Neural cell (in vitro differentiated cells): ENCODE results near the gene IL36A.

Experiments
- CTCF ChIP-seq: fragments of 450-650 bp; IDR thresholded peaks from 2 replicates; pipeline ENCODE4 v1.5.1; 2014; ENCODE audit warnings: antibody characterized with exemption, mild to moderate bottlenecking, moderate library complexity; ENCODE audit not compliant: poor library complexity, severe bottlenecking
- EP300 ChIP-seq: fragments of 450-650 bp; conservative IDR thresholded peaks from 2 replicates; pipeline ENCODE4 v1.6.1; 2014; ENCODE audit warnings: antibody characterized with exemption, mild to moderate bottlenecking, moderate library complexity; ENCODE audit not compliant: poor library complexity, severe bottlenecking
- EZH2 ChIP-seq: fragments of 200-600, 300-800 bp; shearing (Covaris generic), sonication (generic); IDR thresholded peaks from 2 replicates; pipeline ENCODE4 v1.6.1; 2014; ENCODE audit warnings: antibody characterized with exemption, low read length, borderline replicate concordance, mild to moderate bottlenecking; ENCODE audit not compliant: insufficient read depth, poor library complexity, severe bottlenecking
- MXI1 ChIP-seq: fragments of 450-650 bp; conservative IDR thresholded peaks from 2 replicates; pipeline ENCODE4 v1.6.1; 2014; ENCODE audit warnings: antibody characterized with exemption, mild to moderate bottlenecking; ENCODE audit not compliant: poor library complexity, severe bottlenecking
- POLR2AphosphoS5 ChIP-seq: IDR thresholded peaks from 2 replicates; pipeline ENCODE4 v1.6.1; 2012
- RAD21 ChIP-seq: fragments of 450-650 bp; conservative IDR thresholded peaks from 2 replicates; pipeline ENCODE4 v1.6.1; 2014; ENCODE audit warnings: antibody characterized with exemption, mild to moderate bottlenecking, moderate library complexity
- SMC3 ChIP-seq: fragments of 450-650 bp; conservative IDR thresholded peaks from 2 replicates; pipeline ENCODE4 v1.6.1; 2014; ENCODE audit warnings: antibody characterized with exemption, mild to moderate bottlenecking, moderate library complexity; ENCODE audit not compliant: poor library complexity
- TAF1 ChIP-seq: IDR thresholded peaks from 2 replicates; pipeline ENCODE4 v1.6.1; 2012; ENCODE audit warnings: low read depth
- TF ChIP-seq, protein P1 (sequence below): IDR thresholded peaks from 2 replicates; pipeline ENCODE4 v1.6.1; 2012; ENCODE audit warnings: borderline replicate concordance

DNA sequence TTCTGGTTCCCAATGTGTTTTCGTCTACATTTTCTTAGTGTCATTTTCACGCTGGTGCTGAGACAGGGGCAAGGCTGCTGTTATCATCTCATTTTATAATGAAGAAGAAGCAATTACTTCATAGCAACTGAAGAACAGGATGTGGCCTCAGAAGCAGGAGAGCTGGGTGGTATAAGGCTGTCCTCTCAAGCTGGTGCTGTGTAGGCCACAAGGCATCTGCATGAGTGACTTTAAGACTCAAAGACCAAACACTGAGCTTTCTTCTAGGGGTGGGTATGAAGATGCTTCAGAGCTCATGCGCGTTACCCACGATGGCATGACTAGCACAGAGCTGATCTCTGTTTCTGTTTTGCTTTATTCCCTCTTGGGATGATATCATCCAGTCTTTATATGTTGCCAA lies 20.2 kb upstream of the IL36A start:
- TF ChIP-seq CTCF (no peak), EZH2 (no peak), MXI1 (no peak), RAD21 (no peak), POLR2AphosphoS5 (no peak), SMC3 (no peak), EP300 (no peak), TAF1 (no peak)
- TF ChIP-seq, protein P1, sequence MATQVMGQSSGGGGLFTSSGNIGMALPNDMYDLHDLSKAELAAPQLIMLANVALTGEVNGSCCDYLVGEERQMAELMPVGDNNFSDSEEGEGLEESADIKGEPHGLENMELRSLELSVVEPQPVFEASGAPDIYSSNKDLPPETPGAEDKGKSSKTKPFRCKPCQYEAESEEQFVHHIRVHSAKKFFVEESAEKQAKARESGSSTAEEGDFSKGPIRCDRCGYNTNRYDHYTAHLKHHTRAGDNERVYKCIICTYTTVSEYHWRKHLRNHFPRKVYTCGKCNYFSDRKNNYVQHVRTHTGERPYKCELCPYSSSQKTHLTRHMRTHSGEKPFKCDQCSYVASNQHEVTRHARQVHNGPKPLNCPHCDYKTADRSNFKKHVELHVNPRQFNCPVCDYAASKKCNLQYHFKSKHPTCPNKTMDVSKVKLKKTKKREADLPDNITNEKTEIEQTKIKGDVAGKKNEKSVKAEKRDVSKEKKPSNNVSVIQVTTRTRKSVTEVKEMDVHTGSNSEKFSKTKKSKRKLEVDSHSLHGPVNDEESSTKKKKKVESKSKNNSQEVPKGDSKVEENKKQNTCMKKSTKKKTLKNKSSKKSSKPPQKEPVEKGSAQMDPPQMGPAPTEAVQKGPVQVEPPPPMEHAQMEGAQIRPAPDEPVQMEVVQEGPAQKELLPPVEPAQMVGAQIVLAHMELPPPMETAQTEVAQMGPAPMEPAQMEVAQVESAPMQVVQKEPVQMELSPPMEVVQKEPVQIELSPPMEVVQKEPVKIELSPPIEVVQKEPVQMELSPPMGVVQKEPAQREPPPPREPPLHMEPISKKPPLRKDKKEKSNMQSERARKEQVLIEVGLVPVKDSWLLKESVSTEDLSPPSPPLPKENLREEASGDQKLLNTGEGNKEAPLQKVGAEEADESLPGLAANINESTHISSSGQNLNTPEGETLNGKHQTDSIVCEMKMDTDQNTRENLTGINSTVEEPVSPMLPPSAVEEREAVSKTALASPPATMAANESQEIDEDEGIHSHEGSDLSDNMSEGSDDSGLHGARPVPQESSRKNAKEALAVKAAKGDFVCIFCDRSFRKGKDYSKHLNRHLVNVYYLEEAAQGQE, result no peak
